Heart right ventricle (tissue), 16 donors: ENCODE measurements around the gene KIF3A. TPM values are rescaled to one million over a fixed set of nuclear protein-coding genes. Genes with fewer than 3 reads are reported as not detected.

ENCODE experiments used
- ATAC-seq, 8 donors: fragments of 200-7000 bp; cut with Tn5 transposase; one replicate each; pipeline ENCODE4 v1.9.1; 2020; ENCODE audit warnings: mild to moderate bottlenecking in 8 of 8, moderate library complexity in 8 of 8, moderate number of reproducible peaks in 1 of 8
- DNase-seq, 2 donors: peaks; one replicate each; pipeline ENCODE4 v3.0.0-alpha.2; 2020
- H3K27ac ChIP-seq, 10 donors: fragments of 200-600 bp; sonication (generic) in 2 of 10; one replicate each; pipeline versions ENCODE4 v1.5.0 to v1.8.0; 2020 to 2022; ENCODE audit warnings: mild to moderate bottlenecking in 3 of 10
- H3K27me3 ChIP-seq, 7 donors: fragments of 200-600 bp; one replicate each; pipeline ENCODE4 v1.8.0; 2021 to 2022; ENCODE audit warnings: mild to moderate bottlenecking in 2 of 7
- H3K36me3 ChIP-seq, 9 donors: fragments of 200-600 bp; sonication (generic) in 1 of 9; one replicate each; pipeline versions ENCODE4 v1.5.0 to v1.8.0; 2020 to 2022; ENCODE audit warnings: mild to moderate bottlenecking in 2 of 9
- H3K4me1 ChIP-seq, 9 donors: fragments of 200-600 bp; sonication (generic) in 1 of 9; one replicate each; pipeline versions ENCODE4 v1.5.0 to v1.8.0; 2020 to 2022; ENCODE audit warnings: mild to moderate bottlenecking in 4 of 9
- H3K4me3 ChIP-seq, 10 donors: fragments of 200-600 bp; sonication (generic) in 2 of 10; one replicate each; pipeline versions ENCODE4 v1.5.0 to v1.8.0; 2020 to 2022; ENCODE audit warnings: mild to moderate bottlenecking in 7 of 10, moderate library complexity in 2 of 10
- H3K9me3 ChIP-seq, 11 donors: fragments of 200-600 bp in 10 of 11; sonication (generic) in 2 of 11; one replicate each; pipeline versions ENCODE4 v1.5.0 to v1.8.0; 2013 to 2022; ENCODE audit warnings: mild to moderate bottlenecking in 2 of 11, control low read depth in 1 of 11, moderate library complexity in 1 of 11
- CTCF ChIP-seq, 9 donors: fragments of 200-600 bp; sonication (generic) in 2 of 9; IDR thresholded peaks; one replicate each; pipeline versions ENCODE4 v1.5.0 to v1.8.0; 2021 to 2022; ENCODE audit warnings: antibody characterized with exemption in 9 of 9, mild to moderate bottlenecking in 5 of 9, moderate library complexity in 1 of 9
- WGBS, 2 donors: extraction: QIAGEN DNeasy Blood & Tissue Kit; methylation state at CpG; one replicate each; pipeline ENCODE4 v1.1.7; 2013; ENCODE audit warnings: inconsistent platforms in 1 of 2; 5-methylcytosine and 5-hydroxymethylcytosine counted together
- intact Hi-C, 10 donors: fragments of 100-400 bp; cut with DNase I; formaldehyde crosslinking; loops; one replicate each; pipeline versions ENCODE4 v1.11.1 to v1.14.2; 2022
- polyA plus RNA-seq, 2 donors: library from polyadenylated mRNA; stranded (reverse); fragments of 200-250 nt; gene quantifications; one replicate each; pipeline ENCODE4 v1.2.3, GENCODE V29; 2013
- total RNA-seq, 10 donors: library from RNA; stranded (reverse); fragmentation: NEBNext Ultra II Directional in 3 of 10; extraction: Animal tissue kit (Norgen Biotek cat#: 25700) in 3 of 10; gene quantifications; one replicate each; pipeline versions ENCODE4 v1.2.1 to v1.2.4, GENCODE V29; 2021 to 2023
- donor health status: Arrhythmogenic right ventricular cardiomyopathy.
- donor health status: ischemic (EF 13 %, LVEDD 7.1; RV severe dilation, severe dysfunction).
- donor health status: healthy with polysubstance abuse.
- donor health status: DM: no; HTN: yes; CAD: no.
- donor health status: DM: no; HTN: no; CAD: no.
- donor health status: ischemic (EF 25% LVEDD 6.9; RV normal size, moderate dysfunction).
- donor health status: ischemic (EF 25% LVEDD 5.7; RV mildly dilated, moderate dysfunction).
- donor health status: healthy.
- donor health status: DM: yes; HTN: yes; CAD: no.
- donor health status: Ischemic cardiomyopathy.
- donor health status: ischemic (EF 35%, LVEDD 5.7; RV mildly dilated, moderate dysfunction).
- donor health status: nonischemic (EF 11% LVEDD 7.7; RV severe dilation, severe dysfunction).
- donor health status: DM: yes; HTN: yes; CAD: no.
- donor health status: PGD.
- donor health status: ischemic (EF 29% LVEDD 5.4; RV normal size, mild dysfunction).
- donor health status: nonischemic (EF 23%, LVEDD 6.1; RV moderate dilation, normal function).

Gene KIF3A
- total and polyA plus RNA-seq, 12 donors: 2.2 to 18.6 (median 12.5) TPM

- whole genome bisulfite sequencing, 2 donors: 89 to 90% methylated on average over 6 of the region's 6 CpGs
- Histone ChIP-seq H3K4me3 (no peak overlapping the region), H3K27me3 (no peaks in the 10 kb centered on the region), H3K4me1 (peaks cover 0 to 7% (median 0%) of the 10 kb centered on the region in 9 donors), H3K36me3 (peaks cover 0 to 9% (median 0%) of the 10 kb centered on the region in 9 donors), H3K9me3 (no peaks in the 10 kb centered on the region), H3K27ac (no peak overlapping the region)
- no peak for DNase-seq
- TF ChIP-seq CTCF (IDR thresholded peaks at IDR 0.05): no peak
- no peak for ATAC-seq
- intact Hi-C loops: no loop called here
These were observed 52.9 kb downstream of the KIF3A start for GRCh38 chr5:132684491-132684890.

- TF ChIP-seq CTCF (IDR thresholded peaks at IDR 0.05): no peak
- Histone ChIP-seq H3K27me3 (no peaks in the 10 kb centered on the region), H3K36me3 (no peaks in the 10 kb centered on the region), H3K27ac (no peak overlapping the region), H3K9me3 (no peaks in the 10 kb centered on the region), H3K4me3 (no peak overlapping the region), H3K4me1 (peaks cover 0 to 5% (median 0%) of the 10 kb centered on the region in 9 donors)
- DNase-seq: no peak
- intact Hi-C loops: no loop called here
- 82 to 95% methylated on average over 4 of the region's 4 CpGs for WGBS, 2 donors
- ATAC-seq: no peak
These were observed 55.4 kb downstream of the KIF3A start for GRCh38 chr5:132681983-132682382.

- 77 to 83% methylated on average over 2 of the region's 2 CpGs for WGBS, 2 donors
- Histone ChIP-seq H3K27me3 (no peaks in the 10 kb centered on the region), H3K4me1 (peaks cover 0 to 7% (median 0%) of the 10 kb centered on the region in 9 donors), H3K36me3 (no peaks in the 10 kb centered on the region), H3K9me3 (no peaks in the 10 kb centered on the region), H3K27ac (no peak overlapping the region), H3K4me3 (no peak overlapping the region)
- DNase-seq: no peak
- no peak for ATAC-seq
- intact Hi-C loops: no loop called here
- TF ChIP-seq CTCF (IDR thresholded peaks at IDR 0.05): no peak
These were observed 55.9 kb downstream of the KIF3A start for GRCh38 chr5:132681476-132681831.

- Histone ChIP-seq H3K36me3 (no peaks in the 10 kb centered on the region), H3K4me3 (no peak overlapping the region), H3K27ac (no peak overlapping the region), H3K27me3 (no peaks in the 10 kb centered on the region), H3K9me3 (no peaks in the 10 kb centered on the region), H3K4me1 (peaks cover 0 to 7% (median 0%) of the 10 kb centered on the region in 9 donors)
- TF ChIP-seq CTCF (IDR thresholded peaks at IDR 0.05): no peak
- 82 to 92% methylated on average over 8 of the region's 8 CpGs for WGBS, 2 donors
- DNase-seq: no peak
- ATAC-seq: no peak
- intact Hi-C loops: no loop called here
These were observed 56.4 kb downstream of the KIF3A start for GRCh38 chr5:132680780-132681475.
